ENCODE data around the gene SHANK3.
"Not testable (repeated sequence)": the region's sequence is repeated elsewhere in the genome, so short reads cannot be mapped to it uniquely, and the experiment has no call there.

SHANK3 gene

DNA sequence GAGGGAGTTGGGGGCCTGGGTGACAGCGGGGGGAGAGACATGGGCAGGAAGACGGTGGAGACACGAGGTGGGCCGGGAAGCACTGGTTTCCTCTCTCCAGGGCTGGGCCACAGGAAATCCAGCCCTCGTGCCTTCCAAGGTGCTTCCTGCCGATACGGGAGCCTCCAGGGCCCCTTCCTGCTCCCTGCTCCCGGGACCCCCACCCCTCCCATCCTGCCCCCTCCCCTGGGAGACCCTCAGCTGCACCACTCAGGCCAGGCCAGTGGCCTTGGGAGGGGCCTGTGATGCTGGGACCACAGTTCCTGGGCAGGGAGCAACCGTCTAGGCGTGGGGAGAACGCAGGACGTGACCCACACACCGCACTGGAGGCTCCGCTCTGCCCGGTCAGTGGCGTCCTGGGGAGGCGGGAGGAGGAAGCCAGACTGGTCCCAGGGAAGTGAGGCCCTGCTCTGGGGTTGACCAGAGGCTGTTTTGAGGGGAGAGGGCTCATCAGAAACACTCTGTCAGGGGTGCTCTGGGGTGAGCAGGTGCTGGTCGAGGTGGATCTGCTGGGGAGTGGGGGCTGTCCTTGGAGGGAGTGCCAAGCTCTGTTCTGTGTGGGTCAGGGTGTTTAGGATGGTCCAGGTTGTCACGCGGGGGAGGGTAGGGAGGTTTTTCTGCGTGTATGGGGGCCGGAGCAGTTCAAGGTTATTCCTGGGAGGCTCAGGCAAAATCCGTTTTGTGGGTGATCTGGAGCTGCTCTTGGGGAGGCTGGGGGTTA, at the start of gene SHANK3:
TSS of gene SHANK3 (plus strand) at position 353 of the 760 bp plus-strand sequence.
- no peak for DNase-seq (ENCODE audit: low read depth, low spot score)

DNA sequence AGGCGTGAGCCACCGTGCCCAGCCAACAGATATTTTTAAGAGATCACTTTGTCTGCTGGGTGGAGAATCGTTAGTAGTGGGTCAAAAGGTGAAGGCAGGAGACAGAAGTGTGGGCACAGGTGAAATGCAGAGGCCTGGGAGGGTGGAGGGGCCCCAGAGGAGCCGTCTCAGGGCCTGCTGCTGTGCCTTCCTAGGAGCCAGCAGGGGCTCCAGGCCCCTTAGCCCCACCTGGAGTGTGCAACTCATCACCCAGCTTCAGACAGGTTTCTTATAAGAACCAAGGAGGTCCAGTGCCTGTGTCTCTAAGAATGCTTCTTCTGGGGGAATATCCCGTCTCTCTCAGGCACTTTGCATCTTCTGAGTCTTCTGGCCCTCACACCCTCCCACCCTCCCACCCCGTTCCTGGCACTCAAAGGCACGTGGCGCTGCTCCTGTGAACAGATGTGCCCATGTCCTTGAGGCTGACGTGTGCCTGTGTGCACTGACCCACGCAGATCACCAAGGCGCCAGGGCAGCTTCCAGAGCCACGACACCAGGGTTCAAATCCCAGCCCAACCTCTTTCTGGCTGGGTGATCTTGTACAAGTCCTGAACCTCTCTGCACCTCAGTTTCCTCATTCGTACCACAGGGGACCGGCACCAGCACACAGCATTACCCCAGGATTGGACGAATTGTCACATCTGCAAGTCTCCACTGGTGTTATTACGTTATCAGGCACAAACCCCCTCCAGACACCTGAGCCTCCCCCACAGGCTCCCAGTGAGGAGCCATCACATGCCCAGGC, 48.1 kb upstream of the SHANK3 start:
- DNase-seq (ENCODE audit: low read depth, low spot score) = no peak

DNA sequence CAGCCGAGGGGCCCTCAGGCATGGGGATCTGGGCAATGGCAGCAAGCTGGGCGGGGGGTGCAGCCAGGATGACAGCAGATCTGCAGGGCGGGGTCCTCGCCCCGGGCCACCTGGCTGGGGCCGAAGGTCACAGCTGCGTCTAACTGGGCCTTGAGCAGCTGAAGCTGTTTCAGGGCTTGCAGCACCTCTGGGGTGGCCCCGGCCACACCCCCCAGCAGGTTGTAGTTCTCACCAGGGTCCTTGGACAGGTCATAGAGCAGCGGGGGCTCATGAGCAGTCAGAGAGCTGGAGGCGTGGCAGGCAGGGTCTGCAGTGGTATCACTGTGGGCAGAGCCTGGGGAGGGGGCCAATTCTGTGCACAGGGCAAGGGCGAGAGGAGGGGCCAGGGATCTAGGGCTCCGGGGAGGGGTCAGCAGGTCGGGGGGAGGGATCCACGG, 47.5 kb upstream of the SHANK3 start:
- DNase-seq (ENCODE audit: low read depth, low spot score) = no peak

DNA sequence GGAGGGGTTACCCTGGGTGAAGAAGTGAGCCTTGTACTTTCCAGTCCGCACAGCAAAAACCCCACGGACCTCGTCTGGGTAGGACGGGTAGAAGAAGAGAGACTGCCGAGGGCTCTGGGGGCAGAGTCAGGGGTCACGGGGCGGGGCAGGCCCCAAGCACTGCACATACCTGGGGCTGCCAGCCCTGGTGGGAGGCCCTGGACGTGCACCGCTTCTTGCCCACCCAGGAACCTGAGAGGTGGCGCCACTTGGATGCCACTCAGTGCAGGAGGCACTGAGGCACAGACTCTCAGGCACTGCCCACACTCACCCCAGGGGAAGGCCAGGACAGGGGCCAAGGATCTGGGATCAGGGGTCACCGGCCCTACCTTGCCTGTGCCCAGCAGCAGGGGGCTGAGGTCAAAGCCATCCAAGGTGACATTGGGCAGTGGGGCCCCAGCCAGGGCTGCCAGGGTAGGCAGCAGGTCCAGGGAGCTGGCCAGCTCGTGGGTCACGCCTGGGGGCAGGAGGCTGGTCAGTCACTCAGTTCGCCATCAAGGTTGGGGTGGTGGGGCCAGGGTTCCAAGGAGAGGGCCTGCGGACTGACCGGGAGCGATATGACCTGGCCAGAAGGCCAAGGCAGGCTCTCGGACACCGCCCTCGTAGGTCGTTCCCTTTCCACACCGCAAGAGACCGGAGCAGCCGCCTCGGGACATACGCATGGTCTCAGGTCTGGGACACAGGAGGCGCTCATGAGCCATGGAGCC, 46.9 kb upstream of the SHANK3 start:
- no peak for DNase-seq (ENCODE audit: low read depth, low spot score)

DNA sequence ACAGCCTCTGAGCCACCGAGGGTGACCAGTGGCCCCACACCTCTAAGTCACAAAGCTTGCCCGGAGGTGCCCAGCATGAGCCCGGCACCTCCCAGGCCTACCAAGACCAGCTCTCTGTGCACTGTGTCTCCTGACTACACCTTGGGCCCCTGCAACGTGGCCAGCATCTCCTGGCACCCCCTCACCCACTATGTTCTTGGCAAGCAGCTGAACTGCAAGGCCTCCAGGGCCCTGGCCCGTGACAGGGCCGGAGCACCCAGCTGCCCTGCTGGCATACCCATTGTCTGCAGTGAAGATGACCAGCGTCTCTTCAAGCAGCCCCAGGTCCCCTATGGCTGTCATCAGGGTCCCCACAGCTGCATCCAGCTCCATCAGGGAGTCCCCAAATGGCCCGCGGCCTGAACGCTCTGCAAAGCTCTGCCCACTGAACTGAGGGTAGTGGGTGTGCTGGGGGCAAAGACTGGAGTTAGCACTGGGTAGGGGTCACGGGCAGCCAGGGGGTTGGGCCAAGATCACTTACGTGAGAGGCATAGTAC, 46.2 kb upstream of the SHANK3 start:
- DNase-seq (ENCODE audit: low read depth, low spot score) = no peak

DNA sequence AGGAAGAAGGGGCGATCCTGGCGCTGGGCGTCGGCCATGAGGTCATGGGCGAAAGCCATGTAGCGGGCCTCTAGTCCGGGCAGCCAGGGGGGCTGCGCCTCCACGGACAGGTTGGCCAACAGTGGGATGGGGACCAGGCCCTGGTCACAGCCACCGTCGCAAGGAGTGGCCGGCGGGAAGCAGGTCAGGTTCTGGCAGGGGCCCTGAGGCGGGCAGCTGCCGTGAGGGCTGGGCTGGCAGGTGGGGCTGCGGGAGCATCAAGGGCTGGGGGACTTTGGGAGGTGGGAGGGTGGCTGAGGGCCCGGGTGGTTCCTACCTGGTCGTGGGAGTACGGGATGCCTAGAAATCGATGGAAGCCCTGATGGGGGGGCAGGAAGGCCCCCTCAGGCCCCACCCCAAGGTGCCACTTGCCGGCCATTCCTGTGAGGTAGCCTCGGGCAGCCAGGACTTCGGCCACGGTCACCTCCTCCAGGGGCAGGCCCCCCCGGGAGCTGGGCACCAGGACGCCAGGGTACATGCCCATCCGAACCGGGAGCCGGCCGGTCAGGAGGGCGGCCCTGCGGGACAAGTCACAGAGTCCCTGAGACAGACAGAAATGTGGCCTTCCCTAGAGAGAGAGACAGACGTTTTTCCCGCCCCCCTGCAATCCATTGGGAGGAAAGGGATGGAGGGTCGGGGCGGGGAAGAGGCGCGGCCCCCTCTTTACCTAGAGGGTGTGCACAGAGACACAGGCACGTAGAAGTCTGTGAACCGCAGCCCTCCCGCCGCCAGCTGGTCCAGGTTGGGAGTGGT, 45.6 kb upstream of the SHANK3 start:
- DNase-seq (ENCODE audit: low read depth, low spot score) = no peak

DNA sequence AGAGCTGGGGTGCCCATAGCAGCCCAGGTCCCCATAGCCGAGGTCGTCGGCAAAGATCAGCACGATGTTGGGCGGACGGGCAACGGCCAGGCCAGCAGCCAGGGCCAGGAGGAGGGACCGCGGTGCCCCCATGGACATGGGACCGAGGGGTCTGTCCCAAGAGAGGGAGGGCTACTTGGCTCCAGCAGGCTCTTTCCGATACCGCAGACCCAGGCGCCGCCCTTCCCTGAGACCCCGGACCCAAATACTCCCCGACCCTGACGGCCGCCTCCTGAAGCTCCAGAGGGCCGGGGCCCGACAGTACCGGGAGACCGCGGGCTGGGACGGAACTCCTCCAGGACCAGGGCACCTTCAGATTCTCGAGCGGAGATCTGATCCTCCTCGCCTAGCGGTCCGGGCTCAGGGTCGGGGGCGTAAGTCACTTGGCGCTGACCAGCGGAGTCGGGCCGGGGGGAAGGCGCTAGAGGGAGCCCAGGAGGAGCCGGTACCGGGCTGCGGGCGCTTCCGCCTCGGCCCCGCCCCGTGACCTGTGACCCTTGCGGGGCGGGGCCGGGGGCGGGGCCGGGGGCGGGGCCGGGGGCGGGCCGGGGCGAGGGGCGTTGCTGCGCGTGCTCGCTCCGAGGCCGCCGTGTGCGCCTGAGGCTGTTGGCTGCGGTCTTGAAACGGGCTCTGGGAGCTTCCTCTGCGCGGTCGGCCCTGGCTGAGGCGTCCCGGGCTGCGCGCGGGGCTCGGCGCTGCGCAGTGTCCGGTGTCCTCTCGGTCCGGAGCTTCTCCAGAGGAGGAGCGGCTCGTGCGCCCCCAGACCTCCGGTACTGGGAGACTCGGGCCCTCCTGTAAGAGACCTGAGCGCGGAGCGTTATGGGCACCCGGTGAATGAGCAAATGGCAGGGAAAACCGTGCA, 44.7 kb upstream of the SHANK3 start, which contains the start of gene ARSA:
TSS of gene ARSA (minus strand) at position 511 of the 901 bp plus-strand sequence. CDS start at position 138, 373 bp downstream.
- DNase-seq (ENCODE audit: low read depth, low spot score) = no peak

DNA sequence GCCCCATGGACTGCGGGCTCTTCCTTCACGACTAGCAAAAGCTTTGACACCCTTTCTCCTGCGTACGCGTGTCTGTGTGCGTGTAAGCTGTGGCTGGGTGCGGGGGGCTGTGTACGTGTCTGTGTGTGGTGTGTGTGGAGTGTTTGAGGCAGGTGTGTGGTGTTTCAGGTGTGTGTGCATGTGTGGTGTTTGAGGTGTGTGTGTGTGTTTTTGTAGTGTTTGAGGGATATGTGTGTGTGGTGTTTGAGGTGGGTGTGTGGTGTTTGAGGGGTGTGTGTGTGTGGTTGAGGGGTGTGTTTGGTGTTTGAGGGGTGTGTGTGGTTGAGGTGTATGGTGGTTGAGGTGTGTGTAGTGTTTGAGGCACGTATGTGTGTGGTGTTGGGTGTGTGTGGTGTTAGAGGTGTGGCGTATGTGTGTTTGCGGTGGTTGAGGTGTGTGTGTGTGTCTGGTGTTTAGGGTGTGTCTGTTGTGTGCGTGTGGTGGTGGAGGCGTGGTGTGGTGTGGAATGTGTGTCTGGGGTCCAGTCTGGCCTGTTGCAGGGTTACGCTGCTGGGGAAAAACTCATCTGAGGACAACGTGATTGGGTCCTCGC, 44.0 kb upstream of the SHANK3 start:
- DNase-seq (ENCODE audit: low read depth, low spot score) = no peak

DNA sequence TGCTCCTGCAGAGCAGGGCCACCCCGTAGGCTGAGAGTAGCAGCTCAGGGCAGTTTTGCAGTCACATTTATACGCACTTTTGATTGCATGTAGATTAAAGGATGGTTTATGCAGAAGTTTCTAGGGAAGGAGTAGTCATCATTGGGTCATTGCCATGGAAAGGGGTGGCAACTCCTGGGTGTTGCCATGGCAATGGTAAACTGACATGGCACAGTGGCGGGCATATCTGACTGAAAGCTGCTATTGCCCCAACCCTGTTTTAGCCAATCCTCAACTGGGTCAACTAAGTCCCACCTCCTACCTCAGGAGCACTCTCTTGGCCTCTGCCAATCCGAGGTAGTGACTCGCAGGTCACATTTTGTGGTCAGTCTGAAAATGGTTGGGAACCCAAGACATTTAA, 42.2 kb upstream of the SHANK3 start:
- DNase-seq (ENCODE audit: low read depth, low spot score) = no peak

DNA sequence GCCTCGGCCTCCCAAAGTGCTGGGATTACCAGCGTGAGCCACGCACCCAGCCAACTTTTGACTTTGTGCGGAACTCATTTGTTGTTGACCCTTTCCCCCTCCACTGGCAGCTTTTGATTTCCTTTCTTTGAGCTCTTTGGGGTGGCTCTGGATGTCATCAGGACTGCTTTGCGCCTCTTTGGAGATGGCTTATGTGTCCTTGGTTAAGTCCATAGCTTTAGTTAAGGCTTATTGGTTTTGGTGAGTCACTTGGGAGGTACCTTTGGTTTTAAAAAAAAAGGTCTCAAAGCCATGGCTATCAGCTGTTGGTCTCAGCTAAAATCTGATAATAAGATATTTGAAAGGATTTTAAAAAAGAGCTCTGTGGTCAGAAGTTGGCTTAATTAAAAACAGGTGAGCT, 39.5 kb upstream of the SHANK3 start:
- no peak for DNase-seq (ENCODE audit: low read depth, low spot score)

DNA sequence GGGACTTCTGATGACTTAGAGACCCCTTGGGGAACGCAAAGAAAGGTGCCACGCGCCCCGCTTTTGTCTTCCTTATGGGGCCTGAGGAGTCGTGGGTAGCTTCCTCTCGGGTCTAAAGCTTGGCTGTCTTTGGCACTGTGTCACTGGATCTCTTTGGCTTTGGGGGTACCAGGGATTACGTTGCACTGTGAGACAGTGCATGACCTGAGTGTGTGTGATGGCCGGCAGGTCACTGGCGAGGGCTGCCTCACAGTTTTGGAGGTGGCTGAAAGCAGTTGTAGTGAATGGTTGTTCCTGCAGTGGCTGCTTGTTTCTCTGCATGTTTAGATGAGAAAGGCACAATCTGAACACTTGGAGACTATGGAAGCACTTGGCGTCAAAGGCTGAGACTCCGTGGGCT, 38.9 kb upstream of the SHANK3 start:
- no peak for DNase-seq (ENCODE audit: low read depth, low spot score)

DNA sequence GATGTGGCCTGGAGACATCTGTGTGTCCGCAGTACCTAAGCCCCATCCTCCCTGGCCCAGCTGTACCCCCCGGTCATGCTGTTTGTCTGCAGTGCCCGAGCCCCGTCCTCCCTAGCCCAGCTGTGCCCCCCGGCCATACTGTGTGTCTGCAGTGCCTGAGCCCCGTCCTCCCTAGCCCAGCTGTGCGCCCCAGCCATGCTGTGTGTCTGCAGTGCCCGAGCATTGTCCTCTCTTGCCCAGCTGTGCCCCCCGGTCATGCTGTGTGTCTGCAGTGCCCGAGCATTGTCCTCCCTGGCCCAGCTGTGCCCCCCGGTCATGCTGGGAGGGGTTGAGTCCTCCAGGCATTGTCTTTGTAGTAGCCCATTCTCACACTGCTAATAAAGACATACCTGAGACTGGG, 37.0 kb upstream of the SHANK3 start:
- DNase-seq (ENCODE audit: low read depth, low spot score) = no peak

DNA sequence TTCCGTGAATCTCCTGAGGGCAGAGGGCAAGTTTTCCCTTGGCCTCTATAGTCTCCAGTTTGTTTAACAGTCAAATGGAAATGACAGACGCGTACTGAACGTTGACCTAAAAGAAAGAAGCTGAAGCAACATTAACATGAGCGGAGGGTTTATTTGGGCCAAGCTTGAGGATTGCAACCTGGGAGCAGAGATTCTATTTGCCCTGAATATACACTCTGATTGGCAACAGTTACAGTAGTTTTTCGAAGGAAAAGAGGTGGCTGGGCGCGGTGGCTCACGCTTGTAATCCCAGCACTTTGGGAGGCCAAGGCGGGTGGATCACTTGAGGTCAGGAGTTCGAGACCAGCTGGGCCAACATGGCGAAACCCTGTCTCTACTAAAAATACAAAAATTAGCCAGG, 32.3 kb upstream of the SHANK3 start:
- DNase-seq (ENCODE audit: low read depth, low spot score) = not testable (repeated sequence)

DNA sequence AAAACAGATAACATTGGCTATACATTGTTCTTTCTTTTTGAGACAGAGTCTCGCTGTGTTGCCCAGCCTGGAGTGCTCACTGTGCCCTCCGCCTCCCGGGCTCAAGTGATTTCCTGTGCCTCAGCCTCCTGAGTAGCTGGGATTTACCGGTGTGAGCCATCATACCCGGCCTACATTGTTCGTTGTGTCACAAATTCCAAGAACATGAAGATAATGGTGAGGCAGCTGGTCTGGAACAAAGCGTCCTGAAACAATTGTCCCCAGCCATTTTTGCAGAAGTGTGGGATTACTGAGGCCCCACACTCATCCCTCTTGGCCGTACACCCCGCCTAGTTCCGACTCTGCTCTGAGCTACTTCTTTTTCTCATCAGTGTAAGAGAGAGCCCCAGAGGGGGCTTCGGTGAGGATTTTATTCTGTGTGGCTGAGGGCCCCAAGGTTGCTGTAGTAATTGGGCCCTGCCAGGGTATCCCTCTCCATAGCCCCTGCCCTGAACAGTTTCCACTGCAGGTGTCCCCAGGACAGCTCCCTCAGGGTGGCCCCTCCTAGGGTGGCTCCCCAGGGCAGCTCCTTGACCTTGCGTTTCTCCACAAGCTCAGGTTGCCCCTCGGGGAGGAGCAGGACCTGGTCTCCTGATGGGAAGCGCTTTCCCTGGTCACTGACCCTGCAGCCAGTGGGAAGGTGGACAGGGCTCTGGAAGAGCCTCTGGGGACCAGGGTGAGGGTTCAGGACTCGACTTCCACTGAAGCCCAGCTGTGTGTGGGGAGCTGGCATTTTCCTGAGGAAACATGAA, 31.6 kb upstream of the SHANK3 start:
- DNase-seq (ENCODE audit: low read depth, low spot score) = no peak

DNA sequence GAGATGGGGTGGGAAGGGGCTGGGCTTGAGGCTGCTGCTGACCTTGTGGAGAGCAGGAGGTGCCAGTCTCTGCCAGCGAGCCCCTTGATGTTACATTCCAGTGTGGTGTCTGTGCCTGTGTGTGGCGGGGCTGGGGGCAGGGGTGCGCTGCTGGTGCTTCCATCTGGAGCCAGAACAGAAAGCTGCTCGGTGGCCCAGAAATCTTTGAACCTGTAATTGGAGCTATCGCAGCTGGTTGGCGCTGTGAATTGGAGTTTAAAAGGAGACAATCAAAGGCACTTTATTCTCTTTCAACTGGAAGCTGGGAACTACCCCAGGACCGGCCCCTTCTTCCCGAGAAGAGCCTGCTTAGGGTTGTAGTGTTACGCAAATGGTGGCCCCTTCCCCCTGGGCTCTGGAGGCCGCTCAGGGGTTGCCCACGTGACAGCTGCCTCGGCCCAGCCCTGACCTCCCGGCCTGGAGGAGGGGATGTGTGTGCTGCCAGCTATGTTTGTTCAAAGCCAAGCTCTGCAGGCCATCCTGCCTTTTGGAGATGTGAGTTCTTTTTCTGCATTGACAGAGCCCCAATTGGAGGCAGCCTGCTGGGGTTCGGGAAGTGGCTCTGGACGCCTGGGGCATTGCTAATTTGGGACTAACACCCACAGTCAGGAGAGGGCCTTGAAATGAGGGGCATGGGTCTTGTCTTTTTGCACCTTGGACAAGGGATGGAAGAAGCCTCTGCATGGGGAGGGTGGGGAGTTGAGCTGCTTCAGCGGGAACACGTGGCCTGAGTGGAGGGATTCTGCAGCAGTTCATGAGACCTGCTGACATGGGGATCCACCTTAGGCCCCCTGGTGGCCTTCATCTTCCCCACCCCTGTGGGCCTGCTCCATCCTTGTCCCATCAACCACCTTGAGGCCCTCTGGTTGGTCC, 30.7 kb upstream of the SHANK3 start:
- no peak for DNase-seq (ENCODE audit: low read depth, low spot score)

DNA sequence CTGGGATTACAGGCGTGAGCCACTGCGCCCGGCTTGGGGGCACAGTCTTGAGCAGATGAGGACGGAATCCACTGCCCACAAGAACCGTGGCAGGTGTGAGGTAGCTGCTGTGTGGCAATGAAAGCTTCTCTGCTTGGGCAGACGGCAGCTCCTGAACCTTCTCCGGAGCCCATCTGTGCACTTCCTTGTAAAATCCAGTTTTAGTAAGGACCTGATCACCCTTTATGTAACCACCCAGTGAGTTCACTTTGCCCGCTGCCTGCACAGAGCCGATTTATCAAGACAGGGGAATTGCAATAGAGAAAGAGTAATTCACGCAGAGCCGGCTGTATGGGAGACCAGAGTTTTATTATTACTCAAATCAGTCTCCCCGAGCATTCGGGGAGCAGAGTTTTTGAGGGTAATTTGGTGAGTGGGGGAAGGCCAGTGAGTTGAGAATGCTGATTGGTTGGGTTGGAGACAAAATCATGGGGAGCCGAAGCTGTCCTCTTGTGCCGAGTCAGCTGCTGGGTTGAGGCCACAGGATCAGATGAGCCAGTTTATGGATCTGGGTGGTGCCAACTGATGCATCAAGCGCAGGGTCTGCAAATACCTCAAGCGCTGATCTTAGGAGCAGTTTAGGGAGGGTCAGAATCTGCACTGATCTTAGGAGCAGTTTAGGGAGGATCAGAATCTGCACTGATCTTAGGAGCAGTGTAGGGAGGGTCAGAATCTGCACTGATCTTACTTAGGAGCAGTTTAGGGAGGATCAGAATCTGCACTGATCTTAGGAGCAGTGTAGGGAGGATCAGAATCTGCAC, 29.4 kb upstream of the SHANK3 start:
- DNase-seq (ENCODE audit: low read depth, low spot score) = not testable (repeated sequence)

DNA sequence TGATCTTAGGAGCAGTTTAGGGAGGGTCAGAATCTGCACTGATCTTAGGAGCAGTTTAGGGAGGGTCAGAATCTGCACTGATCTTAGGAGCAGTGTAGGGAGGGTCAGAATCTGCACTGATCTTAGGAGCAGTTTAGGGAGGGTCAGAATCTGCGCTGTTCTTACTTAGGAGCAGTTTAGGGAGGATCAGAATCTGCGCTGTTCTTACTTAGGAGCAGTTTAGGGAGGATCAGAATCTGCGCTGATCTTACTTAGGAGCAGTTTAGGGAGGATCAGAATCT, 28.9 kb upstream of the SHANK3 start:
- DNase-seq (ENCODE audit: low read depth, low spot score) = not testable (repeated sequence)
